ENCODE measurements around the gene INPP5E.

The INPP5E gene

DNA sequence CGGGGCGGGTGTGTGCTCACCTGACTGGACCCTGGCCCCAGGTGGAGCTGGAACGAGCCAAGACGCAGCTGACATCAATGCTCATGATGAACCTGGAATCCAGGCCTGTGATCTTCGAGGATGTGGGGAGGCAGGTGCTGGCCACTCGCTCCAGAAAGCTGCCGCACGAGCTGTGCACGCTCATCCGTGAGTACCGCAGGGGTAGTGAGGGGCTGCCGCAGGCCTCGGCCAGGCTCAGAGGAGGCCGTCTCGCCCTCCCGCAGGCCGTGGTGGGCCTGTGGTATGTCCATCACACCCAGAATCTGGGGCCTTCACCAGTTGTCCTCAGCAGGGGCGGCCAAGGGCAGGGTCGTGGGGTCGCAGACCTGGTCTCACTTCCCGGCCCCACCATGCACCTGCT is 17.9 kb downstream of the INPP5E start:
- FAIRE-seq, result no peak
- TF ChIP-seq POU2F2 (IDR thresholded peaks at IDR 0.05; ENCODE audit: low read depth, low read length), result no peak

DNA sequence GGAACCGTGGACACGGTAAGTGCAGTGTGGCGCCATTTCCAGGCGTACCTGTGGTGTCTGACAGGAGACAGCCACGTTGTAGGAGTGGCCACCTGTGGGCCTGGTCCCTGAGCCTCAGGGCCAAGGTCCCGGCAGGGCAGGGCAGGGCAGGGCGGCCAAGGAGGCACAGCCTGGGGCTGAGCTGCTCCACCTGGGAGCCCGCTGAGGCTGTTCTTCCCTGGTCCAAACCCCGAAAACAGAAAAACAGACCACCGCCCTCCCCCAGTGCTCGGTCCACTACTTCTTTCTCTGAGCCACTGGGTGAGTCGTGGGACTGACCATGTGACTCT is 20.6 kb downstream of the INPP5E start:
- DNase-seq (ENCODE audit: insufficient read length, low spot score) (no peak), FAIRE-seq (no peak)
- TF ChIP-seq POLR2AphosphoS5 (IDR thresholded peaks at IDR 0.05; ENCODE audit: low read depth, low read length), result no peak
- TF ChIP-seq POLR2A (IDR thresholded peaks at IDR 0.05; ENCODE audit: low read depth, low read length), result 0 out of 2 replicates have a peak, but pooled peaks have one; percentile 10

More for the DNA sequence above, 17.9 kb downstream of the INPP5E start:
- DNase-seq (ENCODE audit: insufficient read length, low spot score), result no peak

DNA sequence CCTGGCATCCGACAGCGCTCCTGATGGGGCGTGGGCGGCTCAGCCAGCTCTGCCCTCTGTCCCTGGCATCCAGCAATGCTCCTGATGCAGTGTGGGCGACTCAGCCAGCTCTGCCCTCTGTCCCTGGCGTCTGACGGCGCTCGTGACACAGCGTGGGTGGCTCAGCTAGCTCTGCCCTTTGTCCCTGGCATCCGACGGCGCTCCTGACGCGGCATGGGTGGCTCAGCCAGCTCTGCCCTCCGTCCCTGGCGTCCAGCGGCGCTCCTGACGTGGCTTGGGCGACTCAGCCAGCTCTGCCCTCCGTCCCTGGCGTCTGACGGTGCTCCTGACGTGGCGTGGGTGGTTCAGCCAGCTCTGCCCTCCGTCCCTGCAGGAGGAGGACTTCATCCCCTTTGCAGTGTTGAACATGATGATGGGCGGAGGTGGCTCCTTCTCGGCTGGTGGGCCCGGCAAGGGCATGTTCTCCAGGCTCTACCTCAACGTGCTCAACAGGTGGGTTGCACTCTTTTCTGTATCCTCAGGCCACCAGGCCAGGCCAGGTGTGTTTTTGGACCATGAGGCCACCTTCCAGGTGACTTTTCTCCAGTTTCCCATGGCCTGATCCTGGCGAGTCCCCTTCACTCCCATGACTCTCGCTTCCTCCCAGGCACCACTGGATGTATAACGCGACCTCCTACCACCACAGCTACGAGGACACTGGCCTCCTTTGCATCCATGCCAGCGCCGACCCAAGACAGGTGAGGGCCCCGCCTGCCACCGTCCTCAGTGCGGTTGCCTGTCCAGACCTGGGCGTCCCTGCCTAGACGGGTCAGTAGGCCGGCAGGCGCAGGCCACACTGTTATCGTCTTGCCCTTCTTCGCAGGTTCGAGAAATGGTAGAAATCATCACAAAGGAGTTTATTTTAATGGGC is 21.2 kb downstream of the INPP5E start:
- peak; percentile 13; the same call in 1 of the 2 replicates for TF ChIP-seq POLR2A (IDR thresholded peaks at IDR 0.05; ENCODE audit: low read depth, low read length)
- no peak for TF ChIP-seq SPI1 (IDR thresholded peaks at IDR 0.05; ENCODE audit: low read depth, low read length)
- no peak for DNase-seq (ENCODE audit: insufficient read length, low spot score)
- peak; percentile 26 for FAIRE-seq

DNA sequence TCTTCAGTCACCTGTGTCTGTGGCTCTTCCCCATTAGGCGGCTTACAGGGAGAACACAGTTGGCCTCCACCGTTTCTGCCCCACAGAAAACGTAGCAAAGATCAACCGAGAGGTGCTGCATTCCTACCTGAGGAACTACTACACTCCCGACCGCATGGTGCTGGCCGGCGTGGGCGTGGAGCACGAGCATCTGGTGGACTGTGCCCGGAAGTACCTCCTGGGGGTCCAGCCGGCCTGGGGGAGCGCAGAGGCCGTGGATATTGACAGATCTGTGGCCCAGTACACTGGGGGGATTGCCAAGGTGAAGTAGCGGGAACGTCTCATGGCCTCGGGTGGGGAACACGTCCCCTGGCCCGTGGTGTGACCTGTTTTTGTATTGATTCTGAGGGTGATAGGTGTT is 22.7 kb downstream of the INPP5E start:
- FAIRE-seq (no peak), DNase-seq (ENCODE audit: insufficient read length, low spot score) (no peak)
- TF ChIP-seq POLR2A (IDR thresholded peaks at IDR 0.05; ENCODE audit: low read depth, low read length), result no peak
- no peak for TF ChIP-seq PAX5 (IDR thresholded peaks at IDR 0.05; ENCODE audit: insufficient read depth, low read length, severe bottlenecking)
- no peak for TF ChIP-seq POU2F2 (IDR thresholded peaks at IDR 0.05; ENCODE audit: low read depth, low read length)
- TF ChIP-seq POLR2AphosphoS5 (IDR thresholded peaks at IDR 0.05; ENCODE audit: low read depth, low read length), result no peak
- TF ChIP-seq SPI1 (IDR thresholded peaks at IDR 0.05; ENCODE audit: low read depth, low read length), result no peak
- no peak for TF ChIP-seq TAF1 (IDR thresholded peaks at IDR 0.05; ENCODE audit: low read depth, low read length)

DNA sequence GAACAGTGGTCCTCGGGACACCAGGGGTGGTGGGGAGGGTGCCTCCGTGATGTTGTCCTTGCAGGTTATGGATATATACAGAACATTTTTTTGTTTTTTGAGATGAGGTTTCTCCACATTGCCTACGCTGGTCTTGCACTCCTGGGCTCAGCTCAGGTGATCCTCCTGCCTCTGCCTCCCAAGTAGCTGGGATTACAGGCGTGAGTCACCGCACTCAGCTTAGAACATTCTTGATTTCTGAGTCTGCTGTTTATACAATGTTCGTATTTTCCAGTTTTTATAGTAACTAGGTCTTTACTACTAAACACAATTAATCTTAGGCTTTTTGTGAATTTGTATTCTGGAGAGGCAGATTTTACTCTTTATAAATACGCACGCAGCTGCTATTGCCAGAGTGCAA is 23.2 kb downstream of the INPP5E start:
- DNase-seq (ENCODE audit: insufficient read length, low spot score) (no peak), FAIRE-seq (no peak)
- TF ChIP-seq PAX5 (IDR thresholded peaks at IDR 0.05; ENCODE audit: insufficient read depth, low read length, severe bottlenecking) (no peak), SPI1 (IDR thresholded peaks at IDR 0.05; ENCODE audit: low read depth, low read length) (no peak), TAF1 (IDR thresholded peaks at IDR 0.05; ENCODE audit: low read depth, low read length) (no peak), POU2F2 (IDR thresholded peaks at IDR 0.05; ENCODE audit: low read depth, low read length) (no peak), POLR2AphosphoS5 (IDR thresholded peaks at IDR 0.05; ENCODE audit: low read depth, low read length) (no peak)

DNA sequence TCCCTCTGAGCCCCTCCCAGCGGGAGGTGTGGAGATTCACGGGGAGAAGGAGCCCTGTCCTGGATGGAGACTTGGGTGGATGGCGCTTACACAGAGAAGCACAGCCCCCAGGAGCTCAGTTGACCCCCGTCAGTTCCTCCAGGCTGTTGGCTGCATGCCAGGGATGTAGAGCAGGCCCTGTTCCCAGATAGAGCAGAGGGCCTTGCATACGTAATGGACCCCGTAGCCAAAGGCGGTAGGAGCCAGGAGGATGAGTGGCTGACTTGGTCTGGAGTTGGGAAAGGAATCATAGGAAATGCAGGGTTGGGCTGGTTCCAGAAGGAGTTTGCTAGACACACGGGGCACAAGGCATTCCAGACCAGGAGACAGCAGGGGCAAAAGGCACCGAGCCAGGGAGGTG is 26.7 kb downstream of the INPP5E start:
- no peak for TF ChIP-seq POU2F2 (IDR thresholded peaks at IDR 0.05; ENCODE audit: low read depth, low read length)
- TF ChIP-seq POLR2A (IDR thresholded peaks at IDR 0.05; ENCODE audit: low read depth, low read length), result no peak
- TF ChIP-seq SPI1 (IDR thresholded peaks at IDR 0.05; ENCODE audit: low read depth, low read length), result no peak
- no peak for TF ChIP-seq PAX5 (IDR thresholded peaks at IDR 0.05; ENCODE audit: insufficient read depth, low read length, severe bottlenecking)
- no peak for TF ChIP-seq POLR2AphosphoS5 (IDR thresholded peaks at IDR 0.05; ENCODE audit: low read depth, low read length)
- TF ChIP-seq TAF1 (IDR thresholded peaks at IDR 0.05; ENCODE audit: low read depth, low read length), result no peak
- FAIRE-seq (no peak), DNase-seq (ENCODE audit: insufficient read length, low spot score) (no peak)

DNA sequence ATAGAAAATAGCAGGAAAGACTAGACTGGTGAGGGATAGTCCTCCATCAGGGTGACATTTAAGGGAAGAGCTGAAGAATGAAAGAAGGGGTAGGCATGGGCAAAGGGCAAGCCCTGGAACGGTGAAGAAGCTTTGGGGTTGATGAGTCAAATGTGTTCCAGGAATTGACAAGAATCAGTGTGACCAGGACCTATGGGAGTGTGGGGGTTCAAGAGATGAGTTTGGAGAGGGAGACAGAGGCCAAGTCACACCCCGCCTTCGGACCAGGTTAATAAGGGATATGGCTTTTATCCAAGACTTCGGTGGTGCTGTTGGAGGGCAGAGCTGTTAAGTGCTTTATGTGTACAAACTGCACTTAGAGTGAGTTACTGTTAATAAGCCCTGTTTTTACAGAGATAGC is 28.3 kb downstream of the INPP5E start:
- FAIRE-seq, result no peak
- no peak for DNase-seq (ENCODE audit: insufficient read length, low spot score)
- TF ChIP-seq SPI1 (IDR thresholded peaks at IDR 0.05; ENCODE audit: low read depth, low read length), result no peak
- 0 out of 2 replicates have a peak, but pooled peaks have one; percentile 23 for TF ChIP-seq POLR2A (IDR thresholded peaks at IDR 0.05; ENCODE audit: low read depth, low read length)

DNA sequence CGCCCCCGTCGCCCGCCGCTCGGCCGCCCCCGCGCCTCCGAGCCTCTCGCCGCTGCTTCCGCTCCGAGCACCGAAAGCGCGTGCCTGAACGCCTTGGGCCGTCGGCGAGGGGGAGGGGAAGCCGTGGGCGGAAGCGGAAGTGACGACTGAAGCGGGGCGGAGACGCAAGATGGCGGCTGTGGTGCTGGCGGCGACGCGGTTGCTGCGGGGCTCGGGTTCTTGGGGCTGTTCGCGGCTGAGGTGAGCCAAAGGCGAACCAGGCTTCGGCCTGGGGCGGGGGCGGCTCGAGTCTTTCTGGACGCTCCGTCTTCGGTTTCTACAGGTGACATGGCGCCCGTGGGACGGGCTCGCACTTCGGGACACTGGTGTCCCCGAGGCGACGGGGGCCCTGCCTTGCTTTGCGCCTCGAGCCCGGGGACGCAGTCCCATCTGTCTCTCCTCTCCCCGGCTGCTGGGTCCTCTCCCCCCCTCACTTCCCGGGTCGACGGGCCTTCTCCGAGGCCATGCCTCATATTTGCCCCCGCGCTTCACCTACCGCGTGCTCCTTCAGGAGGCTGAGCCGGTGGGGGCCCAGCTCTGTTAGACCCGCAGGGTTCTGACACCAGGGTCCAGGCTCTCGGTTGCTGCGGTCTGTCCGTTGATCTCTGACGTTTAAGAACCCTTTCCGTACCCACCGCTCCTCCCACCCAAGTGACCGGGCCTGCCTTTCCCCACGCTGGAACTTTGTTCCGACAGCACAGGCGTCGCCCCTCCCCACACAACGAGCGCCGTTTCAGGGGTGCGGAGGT is 29.0 kb downstream of the INPP5E start, which contains the start of the genes ENTR1 and PMPCA:
Gene ENTR1 (minus strand): TSS at position 115 of the 788 bp plus-strand sequence. CDS start 217 bp downstream, outside the sequence.
Gene PMPCA (plus strand): TSS at position 159 of the 788 bp plus-strand sequence. CDS start 11 bp downstream, at position 170.
- peak; percentile 99 for FAIRE-seq
- peak; percentile 49; the same call in 1 of the 2 replicates for TF ChIP-seq POU2F2 (IDR thresholded peaks at IDR 0.05; ENCODE audit: low read depth, low read length)
- TF ChIP-seq PAX5 (IDR thresholded peaks at IDR 0.05; ENCODE audit: insufficient read depth, low read length, severe bottlenecking), result peak; percentile 43
- TF ChIP-seq TAF1 (IDR thresholded peaks at IDR 0.05; ENCODE audit: low read depth, low read length), result peak; percentile 98
- TF ChIP-seq POLR2AphosphoS5 (IDR thresholded peaks at IDR 0.05; ENCODE audit: low read depth, low read length), result peak; percentile 95
- peak; percentile 68 for TF ChIP-seq SPI1 (IDR thresholded peaks at IDR 0.05; ENCODE audit: low read depth, low read length)
- peak; percentile 94 for TF ChIP-seq POLR2A (IDR thresholded peaks at IDR 0.05; ENCODE audit: low read depth, low read length)

DNA sequence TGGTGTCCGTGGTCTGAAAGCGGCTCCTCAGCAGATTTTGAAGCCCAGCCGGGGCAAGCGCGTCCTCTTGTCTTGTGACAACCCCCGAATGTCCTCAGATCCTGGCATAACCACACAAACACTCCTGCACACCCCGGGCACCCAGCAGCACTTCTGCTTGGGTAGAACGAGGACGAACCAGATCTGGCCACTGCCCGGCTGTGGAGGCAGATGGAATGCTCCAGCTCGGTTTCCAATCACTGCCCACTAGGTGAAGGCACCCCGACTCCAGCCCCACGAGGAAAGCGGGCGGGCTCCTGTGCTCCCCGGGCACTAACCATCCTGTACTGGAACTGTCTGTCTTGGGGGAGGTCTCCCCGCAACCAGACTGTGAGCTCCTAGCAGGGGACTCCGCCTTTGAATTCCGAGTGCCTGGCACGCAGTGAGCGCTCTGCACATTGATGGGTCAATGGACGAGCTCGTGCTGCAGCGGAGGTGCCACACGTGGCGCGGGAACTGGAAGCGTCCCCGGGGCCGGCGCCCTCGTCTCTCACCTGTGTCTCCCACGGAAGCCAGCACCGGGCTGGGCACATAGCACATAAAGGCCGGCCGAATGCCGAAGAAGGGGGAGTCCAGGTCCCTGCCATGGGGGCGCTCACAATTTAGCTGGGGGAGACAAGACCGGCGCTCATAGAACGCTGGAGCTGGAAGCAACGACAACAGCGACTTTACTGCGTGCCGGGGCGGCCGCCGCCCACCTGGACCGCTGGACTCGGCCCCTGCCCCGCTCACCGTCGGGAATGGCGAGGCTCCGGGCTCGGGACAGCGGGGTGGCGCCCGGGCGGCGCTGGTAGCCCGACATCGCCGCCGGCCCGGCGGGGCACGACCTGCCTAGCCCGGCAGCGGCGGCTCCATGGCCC is 29.8 kb downstream of the INPP5E start:
- DNase-seq (ENCODE audit: insufficient read length, low spot score) (peak; percentile 56), FAIRE-seq (peak; percentile 70)
- TF ChIP-seq POU2F2 (IDR thresholded peaks at IDR 0.05; ENCODE audit: low read depth, low read length) (no peak), POLR2A (IDR thresholded peaks at IDR 0.05; ENCODE audit: low read depth, low read length) (no peak; the same call in 1 of the 2 replicates), PAX5 (IDR thresholded peaks at IDR 0.05; ENCODE audit: insufficient read depth, low read length, severe bottlenecking) (no peak), POLR2AphosphoS5 (IDR thresholded peaks at IDR 0.05; ENCODE audit: low read depth, low read length) (no peak; the same call in 1 of the 2 replicates), SPI1 (IDR thresholded peaks at IDR 0.05; ENCODE audit: low read depth, low read length) (no peak), TAF1 (IDR thresholded peaks at IDR 0.05; ENCODE audit: low read depth, low read length) (no peak)

More for the DNA sequence above, 29.0 kb downstream of the INPP5E start, which contains the start of the genes ENTR1 and PMPCA:
- peak; percentile 99 for DNase-seq (ENCODE audit: insufficient read length, low spot score)
